ENCODE results near the gene FAM174C.

FAM174C gene

GRCh38 chr19:1239420-1239795 is 35.9 kb upstream of the FAM174C start:
- Histone ChIP-seq H3K4me1 (ENCODE audit: control insufficient read depth, insufficient read depth, low read length) (peaks cover 3% of the 10 kb centered on the region), H3K9me3 (ENCODE audit: control insufficient read depth, insufficient read depth, low read depth, low read length) (no peaks in the 10 kb centered on the region), H3K36me3 (ENCODE audit: control insufficient read depth in 2 of 2, insufficient read depth in 1 of 2, low read length in 2 of 2) (peaks cover 0 to 20% of the 10 kb centered on the region in 2 experiments; a peak in 1 of 3 replicates), H3K27ac (ENCODE audit: extremely low read depth, low read depth, low read length) (no peak overlapping the region; the same call in 1 of the 2 replicates), H3K4me3 (ENCODE audit: low read depth, low read length) (no peak overlapping the region)
- ChIA-PET POLR2A (interaction anchor here (1.4 kb wide), 1 partner anchor 30 kb away, joined by 18 read pairs; the partner anchor contains the start of gene CIRBP), CTCF (interaction anchor here (0.7 to 1.6 kb wide), 5 partner anchors 17 to 320 kb away, joined by 3 to 7 read pairs (median 4); no protein-coding TSS in a partner anchor)
- no peak for TF ChIP-seq ZNF121 (tag by site-specific recombination; IDR thresholded peaks at IDR 0.05)
- no peak for TF ChIP-seq ZNF48 (tag by site-specific recombination; IDR thresholded peaks at IDR 0.05)

- ChIA-PET POLR2A (interaction anchor here (1.4 to 7.7 kb wide), 3 partner anchors 23 to 29 kb away, joined by 3 to 231 read pairs (median 9); partner anchors contain the start of gene CIRBP), CTCF (interaction anchor here (0.6 to 3.8 kb wide), 12 partner anchors 26 to 319 kb away, joined by 3 to 19 read pairs (median 4); partner anchors contain the start of gene WDR18)
- H3K4me1 ChIP-seq (ENCODE audit: control insufficient read depth, insufficient read depth, low read length), result peaks cover 8% of the 10 kb centered on the region
- no peak for TF ChIP-seq ZNF394 (tag by site-specific recombination; IDR thresholded peaks at IDR 0.05; ENCODE audit: borderline replicate concordance)
- TF ChIP-seq, protein P1, sequence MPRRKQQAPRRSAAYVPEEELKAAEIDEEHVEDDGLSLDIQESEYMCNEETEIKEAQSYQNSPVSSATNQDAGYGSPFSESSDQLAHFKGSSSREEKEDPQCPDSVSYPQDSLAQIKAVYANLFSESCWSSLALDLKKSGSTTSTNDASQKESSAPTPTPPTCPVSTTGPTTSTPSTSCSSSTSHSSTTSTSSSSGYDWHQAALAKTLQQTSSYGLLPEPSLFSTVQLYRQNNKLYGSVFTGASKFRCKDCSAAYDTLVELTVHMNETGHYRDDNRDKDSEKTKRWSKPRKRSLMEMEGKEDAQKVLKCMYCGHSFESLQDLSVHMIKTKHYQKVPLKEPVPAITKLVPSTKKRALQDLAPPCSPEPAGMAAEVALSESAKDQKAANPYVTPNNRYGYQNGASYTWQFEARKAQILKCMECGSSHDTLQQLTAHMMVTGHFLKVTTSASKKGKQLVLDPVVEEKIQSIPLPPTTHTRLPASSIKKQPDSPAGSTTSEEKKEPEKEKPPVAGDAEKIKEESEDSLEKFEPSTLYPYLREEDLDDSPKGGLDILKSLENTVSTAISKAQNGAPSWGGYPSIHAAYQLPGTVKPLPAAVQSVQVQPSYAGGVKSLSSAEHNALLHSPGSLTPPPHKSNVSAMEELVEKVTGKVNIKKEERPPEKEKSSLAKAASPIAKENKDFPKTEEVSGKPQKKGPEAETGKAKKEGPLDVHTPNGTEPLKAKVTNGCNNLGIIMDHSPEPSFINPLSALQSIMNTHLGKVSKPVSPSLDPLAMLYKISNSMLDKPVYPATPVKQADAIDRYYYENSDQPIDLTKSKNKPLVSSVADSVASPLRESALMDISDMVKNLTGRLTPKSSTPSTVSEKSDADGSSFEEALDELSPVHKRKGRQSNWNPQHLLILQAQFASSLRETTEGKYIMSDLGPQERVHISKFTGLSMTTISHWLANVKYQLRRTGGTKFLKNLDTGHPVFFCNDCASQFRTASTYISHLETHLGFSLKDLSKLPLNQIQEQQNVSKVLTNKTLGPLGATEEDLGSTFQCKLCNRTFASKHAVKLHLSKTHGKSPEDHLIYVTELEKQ (tag by site-specific recombination; IDR thresholded peaks at IDR 0.05; ENCODE audit: borderline replicate concordance), result no peak; the same call in 1 of the 2 replicates
- TF ChIP-seq ZXDB (tag by site-specific recombination; IDR thresholded peaks at IDR 0.05), result peak; percentile 51; the same call in 1 of the 2 replicates
- TF ChIP-seq ZNF335 (tag by site-specific recombination; conservative IDR thresholded peaks at IDR 0.05), result peak; percentile 75
- TF ChIP-seq ZNF571 (tag by site-specific recombination; IDR thresholded peaks at IDR 0.05), result no peak
- peak; percentile 95 for TF ChIP-seq ATF2 (tag by site-specific recombination; IDR thresholded peaks at IDR 0.05; ENCODE audit: low read depth)
- TF ChIP-seq ZFHX2 (tag by site-specific recombination; conservative IDR thresholded peaks at IDR 0.05), result peak; percentile 63
- TF ChIP-seq CTCF (tag by site-specific recombination; IDR thresholded peaks at IDR 0.05), result 0 out of 2 replicates have a peak, but pooled peaks have one; percentile 12
- TF ChIP-seq MEIS1 (CRISPR knock-in tag; IDR thresholded peaks at IDR 0.05; ENCODE audit: borderline replicate concordance), result no peak
- TF ChIP-seq ZNF561 (tag by site-specific recombination; IDR thresholded peaks at IDR 0.05; ENCODE audit: borderline replicate concordance), result peak; percentile 85; the same call in 1 of the 2 replicates
- TF ChIP-seq ZNF610 (tag by site-specific recombination; IDR thresholded peaks at IDR 0.05; ENCODE audit: borderline replicate concordance), result peak; percentile 34; the same call in 1 of the 2 replicates
- TF ChIP-seq ZNF341 (tag by site-specific recombination; IDR thresholded peaks at IDR 0.05; ENCODE audit: low read depth), result peak; percentile 93
- TF ChIP-seq ZBTB48 (tag by site-specific recombination; IDR thresholded peaks at IDR 0.05), result peak; percentile 67; the same call in 1 of the 2 replicates
- peak; percentile 81 for TF ChIP-seq ZEB2 (tag by site-specific recombination; IDR thresholded peaks at IDR 0.05)
- TF ChIP-seq YY1 (tag by site-specific recombination; IDR thresholded peaks at IDR 0.05), result no peak
- peak; percentile 85 for TF ChIP-seq GLIS1 (tag by site-specific recombination; IDR thresholded peaks at IDR 0.05)
- peak; percentile 96 for TF ChIP-seq KLF10 (tag by site-specific recombination; IDR thresholded peaks at IDR 0.05)
- TF ChIP-seq, protein P2, sequence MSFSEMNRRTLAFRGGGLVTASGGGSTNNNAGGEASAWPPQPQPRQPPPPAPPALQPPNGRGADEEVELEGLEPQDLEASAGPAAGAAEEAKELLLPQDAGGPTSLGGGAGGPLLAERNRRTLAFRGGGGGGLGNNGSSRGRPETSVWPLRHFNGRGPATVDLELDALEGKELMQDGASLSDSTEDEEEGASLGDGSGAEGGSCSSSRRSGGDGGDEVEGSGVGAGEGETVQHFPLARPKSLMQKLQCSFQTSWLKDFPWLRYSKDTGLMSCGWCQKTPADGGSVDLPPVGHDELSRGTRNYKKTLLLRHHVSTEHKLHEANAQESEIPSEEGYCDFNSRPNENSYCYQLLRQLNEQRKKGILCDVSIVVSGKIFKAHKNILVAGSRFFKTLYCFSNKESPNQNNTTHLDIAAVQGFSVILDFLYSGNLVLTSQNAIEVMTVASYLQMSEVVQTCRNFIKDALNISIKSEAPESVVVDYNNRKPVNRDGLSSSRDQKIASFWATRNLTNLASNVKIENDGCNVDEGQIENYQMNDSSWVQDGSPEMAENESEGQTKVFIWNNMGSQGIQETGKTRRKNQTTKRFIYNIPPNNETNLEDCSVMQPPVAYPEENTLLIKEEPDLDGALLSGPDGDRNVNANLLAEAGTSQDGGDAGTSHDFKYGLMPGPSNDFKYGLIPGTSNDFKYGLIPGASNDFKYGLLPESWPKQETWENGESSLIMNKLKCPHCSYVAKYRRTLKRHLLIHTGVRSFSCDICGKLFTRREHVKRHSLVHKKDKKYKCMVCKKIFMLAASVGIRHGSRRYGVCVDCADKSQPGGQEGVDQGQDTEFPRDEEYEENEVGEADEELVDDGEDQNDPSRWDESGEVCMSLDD (tag by site-specific recombination; IDR thresholded peaks at IDR 0.05), result peak; percentile 93
- TF ChIP-seq IKZF3 (tag by site-specific recombination; IDR thresholded peaks at IDR 0.05), result peak; percentile 91; the same call in 1 of the 2 replicates
- TF ChIP-seq ZSCAN30 (tag by site-specific recombination; IDR thresholded peaks at IDR 0.05), result peak; percentile 84
- TF ChIP-seq ZSCAN23 (tag by site-specific recombination; IDR thresholded peaks at IDR 0.05), result 0 out of 2 replicates have a peak, but pooled peaks have one; percentile 13
These were observed 35.3 kb upstream of the FAM174C start for GRCh38 chr19:1239796-1240737.

More at GRCh38 chr19:1239796-1240737, 35.3 kb upstream of the FAM174C start:
- Histone ChIP-seq H3K36me3 (ENCODE audit: control insufficient read depth in 2 of 2, insufficient read depth in 1 of 2, low read length in 2 of 2) (peaks cover 0 to 20% of the 10 kb centered on the region in 2 experiments; a peak in 1 of 3 replicates), H3K4me3 (ENCODE audit: low read depth, low read length) (peak overlapping the region; percentile 31), H3K9me3 (ENCODE audit: control insufficient read depth, insufficient read depth, low read depth, low read length) (no peaks in the 10 kb centered on the region), H3K27ac (ENCODE audit: extremely low read depth, low read depth, low read length) (no peak overlapping the region; the same call in 1 of the 2 replicates)
